ENCODE data around the gene FAM50B.

Gene FAM50B

DNA sequence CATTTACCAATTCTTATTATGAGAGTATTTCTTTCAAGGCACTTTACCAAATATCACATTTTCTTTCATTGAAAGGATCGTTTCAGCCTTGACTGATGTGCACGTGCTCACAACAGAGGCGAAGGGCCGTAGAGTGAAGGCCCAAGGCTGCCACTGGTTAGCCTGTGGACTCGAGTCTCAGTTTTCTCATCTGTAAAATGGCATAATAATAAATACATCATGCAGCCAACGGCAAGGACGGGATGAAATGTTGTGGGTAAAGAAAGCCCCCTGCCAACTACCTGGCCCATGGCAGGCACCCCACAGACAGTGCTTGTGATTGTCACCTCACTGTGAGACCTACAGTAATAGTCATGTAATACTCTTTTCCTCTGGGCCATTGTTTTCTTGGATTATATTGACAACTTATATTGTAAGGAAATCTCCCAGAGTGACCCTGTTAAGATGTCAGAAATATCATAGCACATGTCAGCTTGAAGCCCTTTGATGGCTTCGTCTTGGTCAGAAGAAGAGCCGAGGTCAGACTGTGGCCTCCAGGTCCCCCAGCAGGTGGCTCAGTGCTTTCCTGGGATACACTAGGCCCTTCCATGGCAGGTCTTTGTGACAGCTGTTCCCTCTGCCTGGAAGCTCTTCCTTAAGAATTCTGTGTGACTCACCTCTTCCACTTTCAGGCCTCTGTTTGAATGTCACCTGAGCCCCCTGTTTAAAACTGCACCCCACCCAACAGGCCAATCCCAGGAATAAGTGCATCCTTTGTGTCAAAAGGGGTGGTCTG, 36.3 kb downstream of the FAM50B start:
- H3K27ac ChIP-seq (ENCODE audit: low read depth, low read length) = no peak overlapping the region
- H3K36me3 ChIP-seq (ENCODE audit: insufficient read depth, low read length) = no peaks in the 10 kb centered on the region
- peaks cover 40% of the 10 kb centered on the region for H3K4me1 ChIP-seq (ENCODE audit: control insufficient read depth, insufficient read depth, low read length, unreplicated experiment)
- H2AFZ ChIP-seq (ENCODE audit: low read length, unreplicated experiment) = no peak overlapping the region
- H3K27me3 ChIP-seq (ENCODE audit: insufficient read depth, low read length) = no peaks in the 10 kb centered on the region
- no peaks in the 10 kb centered on the region for H3K79me2 ChIP-seq (ENCODE audit: control insufficient read depth, insufficient read depth, low read length, unreplicated experiment)
- no peak overlapping the region for H3K4me3 ChIP-seq (ENCODE audit: low read depth, low read length)

DNA sequence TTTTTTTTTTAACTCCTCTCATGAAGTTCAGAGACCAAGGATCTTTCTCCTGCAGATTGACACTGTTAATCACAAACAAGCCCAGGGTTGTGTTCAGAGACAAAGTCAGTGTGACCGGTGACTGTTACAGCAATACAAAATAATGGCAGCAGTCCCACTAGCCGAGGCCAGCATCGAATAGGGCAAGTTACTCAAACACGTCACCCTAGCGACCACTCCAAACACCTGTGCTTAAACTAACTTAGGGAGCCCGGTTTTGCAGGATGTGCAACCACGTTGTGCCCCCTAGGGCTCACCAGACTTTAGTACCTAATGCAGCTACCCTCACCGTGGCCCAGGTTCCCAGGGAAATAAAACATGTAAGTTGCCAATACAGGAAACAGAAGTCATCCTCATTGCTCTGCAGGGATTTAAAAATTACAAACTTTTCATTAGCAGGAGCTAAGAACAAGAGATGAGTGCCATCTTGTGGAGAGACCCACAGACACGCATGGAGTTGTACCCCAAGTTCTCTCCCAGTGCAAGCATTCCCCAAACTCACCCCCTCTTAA, 38.1 kb downstream of the FAM50B start:
- Histone ChIP-seq H3K4me1 (ENCODE audit: control insufficient read depth, insufficient read depth, low read length, unreplicated experiment) (peaks cover 40% of the 10 kb centered on the region), H3K27ac (ENCODE audit: low read depth, low read length) (no peak overlapping the region), H3K36me3 (ENCODE audit: insufficient read depth, low read length) (no peaks in the 10 kb centered on the region), H3K4me3 (ENCODE audit: low read depth, low read length) (no peak overlapping the region), H2AFZ (ENCODE audit: low read length, unreplicated experiment) (no peak overlapping the region), H3K79me2 (ENCODE audit: control insufficient read depth, insufficient read depth, low read length, unreplicated experiment) (no peaks in the 10 kb centered on the region), H3K27me3 (ENCODE audit: insufficient read depth, low read length) (no peaks in the 10 kb centered on the region)

DNA sequence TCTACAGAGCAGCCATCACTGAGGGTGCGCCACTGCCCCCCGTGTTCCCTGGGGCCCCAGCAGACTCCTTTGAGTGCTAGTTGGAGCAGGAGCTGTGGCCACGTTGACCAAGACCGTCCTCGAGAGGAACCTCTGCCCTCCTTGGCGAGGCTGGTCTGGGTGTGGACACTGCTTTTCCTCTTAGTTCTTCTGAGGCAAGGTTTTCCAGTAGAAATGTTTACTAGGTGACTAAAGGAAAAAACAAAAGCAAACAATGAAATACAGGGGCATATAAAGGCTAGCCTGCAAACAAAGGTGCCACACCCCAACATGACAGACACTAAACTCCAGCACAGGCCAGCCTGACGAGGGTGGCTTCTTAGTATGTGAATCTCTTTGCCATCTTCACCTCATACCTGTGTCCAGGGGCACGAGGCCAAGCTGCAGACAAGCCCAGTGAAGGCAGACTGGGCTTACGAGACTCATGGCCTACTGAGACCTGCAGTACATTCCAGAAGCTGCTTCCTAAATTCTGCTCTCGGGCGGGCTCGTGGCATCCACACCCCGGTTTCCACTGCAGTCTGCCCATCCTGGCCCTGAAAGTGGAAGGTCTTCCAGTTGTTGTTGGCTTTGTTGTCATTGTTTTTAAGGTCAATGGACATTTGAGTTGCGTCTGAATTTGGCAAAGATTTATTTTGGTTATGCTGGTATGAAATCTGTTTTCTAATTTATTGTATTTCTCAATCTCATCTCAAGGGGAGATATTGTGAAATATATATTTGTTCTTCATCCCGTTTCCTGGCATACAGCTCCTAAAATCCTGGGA, 39.2 kb downstream of the FAM50B start:
- Histone ChIP-seq H3K27ac (ENCODE audit: low read depth, low read length) (no peak overlapping the region), H2AFZ (ENCODE audit: low read length, unreplicated experiment) (no peak overlapping the region), H3K4me1 (ENCODE audit: control insufficient read depth, insufficient read depth, low read length, unreplicated experiment) (peaks cover 31% of the 10 kb centered on the region), H3K27me3 (ENCODE audit: insufficient read depth, low read length) (no peaks in the 10 kb centered on the region), H3K4me3 (ENCODE audit: low read depth, low read length) (no peak overlapping the region), H3K79me2 (ENCODE audit: control insufficient read depth, insufficient read depth, low read length, unreplicated experiment) (no peaks in the 10 kb centered on the region), H3K36me3 (ENCODE audit: insufficient read depth, low read length) (no peaks in the 10 kb centered on the region)

DNA sequence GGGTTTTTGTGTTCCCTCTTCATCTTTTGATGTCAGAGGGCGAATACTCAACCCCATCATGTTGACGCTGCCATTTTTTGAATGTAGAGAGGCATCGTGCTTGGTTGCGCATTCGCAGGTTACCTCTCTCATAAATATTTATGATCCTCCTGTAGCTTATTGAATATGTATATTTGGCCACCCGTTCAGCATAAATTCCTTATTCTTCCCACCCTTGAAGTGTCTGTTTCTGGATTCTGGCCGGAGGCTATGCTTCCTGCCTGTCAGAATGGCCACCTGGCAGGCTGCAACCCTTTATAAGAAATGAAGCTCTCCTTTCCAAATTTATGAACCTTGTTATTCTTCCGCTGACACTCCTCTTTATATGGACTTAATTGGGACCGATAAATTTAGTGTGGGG, 40.9 kb downstream of the FAM50B start:
- Histone ChIP-seq H3K27me3 (ENCODE audit: insufficient read depth, low read length) (no peaks in the 10 kb centered on the region), H3K79me2 (ENCODE audit: control insufficient read depth, insufficient read depth, low read length, unreplicated experiment) (no peaks in the 10 kb centered on the region), H2AFZ (ENCODE audit: low read length, unreplicated experiment) (no peak overlapping the region), H3K4me3 (ENCODE audit: low read depth, low read length) (no peak overlapping the region), H3K4me1 (ENCODE audit: control insufficient read depth, insufficient read depth, low read length, unreplicated experiment) (peaks cover 18% of the 10 kb centered on the region), H3K36me3 (ENCODE audit: insufficient read depth, low read length) (no peaks in the 10 kb centered on the region), H3K27ac (ENCODE audit: low read depth, low read length) (no peak overlapping the region)

DNA sequence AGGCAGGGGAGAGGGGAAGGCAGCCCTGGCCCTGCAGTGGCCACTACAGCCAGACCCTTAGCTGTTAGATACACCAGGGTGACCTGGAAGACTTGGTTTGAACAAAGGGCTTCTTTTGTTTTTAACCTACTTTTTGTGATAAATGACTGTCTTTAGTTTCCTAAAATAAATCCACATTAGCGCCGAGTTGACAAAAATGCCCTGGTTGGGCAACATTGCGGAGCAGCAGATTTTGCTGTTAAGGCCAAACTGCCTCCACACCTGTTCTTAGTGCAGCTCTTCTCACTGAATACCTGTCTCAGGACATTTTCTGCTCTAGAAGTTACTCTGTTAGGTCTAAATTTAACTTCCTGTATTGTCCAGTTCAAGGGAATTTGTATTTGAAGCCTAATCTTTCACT, 42.7 kb downstream of the FAM50B start:
- Histone ChIP-seq H3K36me3 (ENCODE audit: insufficient read depth, low read length) (no peaks in the 10 kb centered on the region), H3K4me1 (ENCODE audit: control insufficient read depth, insufficient read depth, low read length, unreplicated experiment) (peaks cover 18% of the 10 kb centered on the region), H3K27me3 (ENCODE audit: insufficient read depth, low read length) (no peaks in the 10 kb centered on the region), H3K27ac (ENCODE audit: low read depth, low read length) (no peak overlapping the region), H3K4me3 (ENCODE audit: low read depth, low read length) (no peak overlapping the region), H3K79me2 (ENCODE audit: control insufficient read depth, insufficient read depth, low read length, unreplicated experiment) (no peaks in the 10 kb centered on the region), H2AFZ (ENCODE audit: low read length, unreplicated experiment) (no peak overlapping the region)

DNA sequence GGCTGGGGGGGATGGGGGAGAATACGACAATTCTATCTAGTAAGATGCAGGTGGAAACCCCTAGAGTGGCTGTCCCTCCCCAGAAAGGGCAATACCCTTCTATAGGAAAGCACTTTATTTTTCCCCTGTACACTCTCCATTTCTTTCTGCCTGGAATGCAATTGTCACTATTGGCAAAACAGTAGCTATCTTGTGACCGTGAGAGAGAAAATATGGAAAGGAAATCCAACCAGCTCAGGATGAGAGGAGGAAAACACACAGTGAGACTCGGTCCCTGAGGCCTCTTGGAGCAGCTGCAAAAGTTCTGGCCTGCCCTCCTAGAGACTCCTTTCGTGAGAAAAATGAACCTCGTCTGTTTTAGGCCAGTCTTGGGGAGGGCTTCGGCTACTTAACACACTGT, 43.4 kb downstream of the FAM50B start:
- H2AFZ ChIP-seq (ENCODE audit: low read length, unreplicated experiment) = no peak overlapping the region
- H3K36me3 ChIP-seq (ENCODE audit: insufficient read depth, low read length) = no peaks in the 10 kb centered on the region
- H3K79me2 ChIP-seq (ENCODE audit: control insufficient read depth, insufficient read depth, low read length, unreplicated experiment) = no peaks in the 10 kb centered on the region
- peaks cover 13% of the 10 kb centered on the region for H3K4me1 ChIP-seq (ENCODE audit: control insufficient read depth, insufficient read depth, low read length, unreplicated experiment)
- no peak overlapping the region for H3K27ac ChIP-seq (ENCODE audit: low read depth, low read length)
- no peaks in the 10 kb centered on the region for H3K27me3 ChIP-seq (ENCODE audit: insufficient read depth, low read length)
- no peak overlapping the region for H3K4me3 ChIP-seq (ENCODE audit: low read depth, low read length)

DNA sequence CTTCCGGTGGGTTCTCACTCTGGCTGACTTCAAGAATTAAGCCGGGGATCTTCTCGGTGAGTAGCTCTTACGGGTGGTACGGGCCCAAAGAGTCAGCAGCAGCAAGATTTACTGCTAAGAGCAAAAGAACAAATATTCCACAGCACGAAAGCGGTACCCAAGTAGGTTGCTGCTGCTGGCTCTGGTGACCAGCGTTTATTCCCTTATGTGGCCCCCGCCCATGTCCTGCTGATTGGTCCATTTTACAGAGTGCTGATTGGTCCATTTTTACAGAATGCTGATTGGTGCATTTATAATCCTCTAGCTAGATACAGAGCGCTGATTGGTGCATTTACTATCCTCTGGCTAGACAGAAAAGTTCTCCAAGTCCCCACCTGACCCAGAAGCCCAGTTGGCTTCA, 44.3 kb downstream of the FAM50B start:
- Histone ChIP-seq H3K4me3 (ENCODE audit: low read depth, low read length) (no peak overlapping the region), H3K27ac (ENCODE audit: low read depth, low read length) (no peak overlapping the region), H3K4me1 (ENCODE audit: control insufficient read depth, insufficient read depth, low read length, unreplicated experiment) (peaks cover 5% of the 10 kb centered on the region), H3K36me3 (ENCODE audit: insufficient read depth, low read length) (no peaks in the 10 kb centered on the region), H2AFZ (ENCODE audit: low read length, unreplicated experiment) (no peak overlapping the region), H3K79me2 (ENCODE audit: control insufficient read depth, insufficient read depth, low read length, unreplicated experiment) (no peaks in the 10 kb centered on the region), H3K27me3 (ENCODE audit: insufficient read depth, low read length) (no peaks in the 10 kb centered on the region)

DNA sequence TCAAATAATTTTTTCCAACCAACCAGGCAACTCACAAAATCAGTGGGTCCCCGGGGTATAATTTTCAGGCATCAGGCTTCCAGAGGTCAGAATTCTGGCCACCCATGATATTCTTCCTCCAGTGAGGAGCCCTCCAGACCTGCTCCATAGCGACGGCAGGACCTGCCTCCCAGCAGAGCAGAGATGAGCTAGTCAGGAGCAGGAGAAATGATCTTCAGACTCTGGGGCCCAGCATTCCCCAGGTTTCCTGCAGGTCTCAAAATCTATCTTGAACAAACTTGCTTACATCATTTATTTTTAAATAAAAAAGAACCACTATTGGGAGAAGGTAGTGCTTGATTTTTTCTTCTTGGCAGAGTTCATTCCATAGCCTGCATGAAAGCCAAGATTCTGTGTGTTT, 44.7 kb downstream of the FAM50B start:
- H3K79me2 ChIP-seq (ENCODE audit: control insufficient read depth, insufficient read depth, low read length, unreplicated experiment) = no peaks in the 10 kb centered on the region
- no peak overlapping the region for H3K27ac ChIP-seq (ENCODE audit: low read depth, low read length)
- H2AFZ ChIP-seq (ENCODE audit: low read length, unreplicated experiment) = no peak overlapping the region
- no peaks in the 10 kb centered on the region for H3K27me3 ChIP-seq (ENCODE audit: insufficient read depth, low read length)
- no peaks in the 10 kb centered on the region for H3K36me3 ChIP-seq (ENCODE audit: insufficient read depth, low read length)
- no peak overlapping the region for H3K4me3 ChIP-seq (ENCODE audit: low read depth, low read length)
- H3K4me1 ChIP-seq (ENCODE audit: control insufficient read depth, insufficient read depth, low read length, unreplicated experiment) = peaks cover under 1% of the 10 kb centered on the region

DNA sequence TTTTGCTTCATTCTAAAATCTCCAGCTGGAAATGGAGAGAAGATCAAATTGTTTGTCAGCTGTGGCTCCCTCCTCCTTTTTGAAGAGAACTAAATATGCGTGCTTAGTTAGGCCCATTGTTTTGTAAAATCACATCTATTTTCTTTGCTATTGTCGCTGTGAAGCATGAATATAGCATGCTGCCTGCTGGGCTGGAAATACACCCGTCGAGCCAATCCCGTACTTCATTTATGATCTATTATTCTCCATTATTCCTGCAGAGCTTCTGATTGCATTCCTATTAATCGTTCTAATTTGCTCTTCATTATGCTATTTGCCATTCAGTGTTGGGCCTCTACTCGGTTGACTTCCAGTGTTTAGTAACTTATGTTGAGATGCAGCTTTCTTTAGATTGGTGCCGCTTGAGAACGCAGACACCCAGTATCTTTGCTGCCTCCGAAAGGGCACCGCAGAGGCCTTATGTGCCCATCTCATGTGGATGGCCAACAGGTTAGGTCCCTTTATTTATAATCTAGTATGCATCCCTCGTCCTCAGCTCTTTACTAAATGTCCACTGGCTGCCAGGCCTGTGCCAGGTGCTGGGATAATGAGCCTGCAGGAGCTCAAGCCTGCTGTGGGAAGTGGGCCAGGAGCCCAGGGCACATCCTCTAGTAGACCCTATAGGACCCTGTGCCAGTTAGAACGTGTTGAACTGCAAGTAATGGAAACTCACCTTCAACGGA, 45.6 kb downstream of the FAM50B start:
- Histone ChIP-seq H3K27me3 (ENCODE audit: insufficient read depth, low read length) (no peaks in the 10 kb centered on the region), H3K4me1 (ENCODE audit: control insufficient read depth, insufficient read depth, low read length, unreplicated experiment) (no peaks in the 10 kb centered on the region), H3K36me3 (ENCODE audit: insufficient read depth, low read length) (no peaks in the 10 kb centered on the region), H3K27ac (ENCODE audit: low read depth, low read length) (no peak overlapping the region), H2AFZ (ENCODE audit: low read length, unreplicated experiment) (no peak overlapping the region), H3K79me2 (ENCODE audit: control insufficient read depth, insufficient read depth, low read length, unreplicated experiment) (no peaks in the 10 kb centered on the region), H3K4me3 (ENCODE audit: low read depth, low read length) (no peak overlapping the region)

DNA sequence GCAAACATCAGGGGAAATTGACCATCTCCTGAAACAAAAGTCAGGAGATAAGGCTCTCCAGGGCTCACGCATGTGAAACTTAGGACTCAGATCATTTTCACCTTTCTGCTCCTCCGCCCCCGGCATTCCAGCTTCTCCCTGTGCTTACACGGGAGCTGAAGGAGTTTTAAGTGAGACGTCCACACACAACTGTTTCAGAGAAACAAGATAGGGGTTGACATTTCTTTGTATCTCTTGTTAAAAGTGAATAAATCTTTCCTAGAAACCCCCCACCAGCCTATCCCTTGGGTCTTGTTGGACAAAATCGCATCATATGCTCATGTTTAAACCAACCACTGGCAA, 46.1 kb downstream of the FAM50B start:
- Histone ChIP-seq H3K27me3 (ENCODE audit: insufficient read depth, low read length) (no peaks in the 10 kb centered on the region), H3K4me1 (ENCODE audit: control insufficient read depth, insufficient read depth, low read length, unreplicated experiment) (no peaks in the 10 kb centered on the region), H3K4me3 (ENCODE audit: low read depth, low read length) (no peak overlapping the region), H3K36me3 (ENCODE audit: insufficient read depth, low read length) (no peaks in the 10 kb centered on the region), H2AFZ (ENCODE audit: low read length, unreplicated experiment) (no peak overlapping the region), H3K27ac (ENCODE audit: low read depth, low read length) (no peak overlapping the region), H3K79me2 (ENCODE audit: control insufficient read depth, insufficient read depth, low read length, unreplicated experiment) (no peaks in the 10 kb centered on the region)
